Calu3 (cell line): Measurements from ENCODE around the gene TNIK. TPM values are rescaled to one million over a fixed set of nuclear protein-coding genes. Genes with fewer than 3 reads are reported as not detected.

Source experiments
- BruUV-seq: library from RNA; stranded (reverse); fragments of 400-500 nt; replicated peaks from 2 replicates; lab custom pipeline; 2021; lab: Mats Ljungman, UMichigan
- CTCF ChIA-PET: fragments of 300-600 bp; sonication (Branson Sonifier 250); formaldehyde crosslinking; loops from one replicate; lab custom pipeline; 2022; ENCODE audit warnings: antibody characterized with exemption; lab: Charles Lee
- DNase-seq: peaks from one replicate; pipeline ENCODE4 v3.0.0; 2022
- H3K27ac Mint-ChIP-seq: one replicate; pipeline ENCODE4 v1.8.0; 2022; ENCODE audit warnings: mixed read lengths; ENCODE audit not compliant: unreplicated experiment
- H3K27me3 Mint-ChIP-seq: one replicate; pipeline ENCODE4 v1.8.0; 2022; ENCODE audit warnings: mixed read lengths; ENCODE audit not compliant: unreplicated experiment
- H3K36me3 Mint-ChIP-seq: one replicate; pipeline ENCODE4 v1.8.0; 2022; ENCODE audit warnings: mild to moderate bottlenecking, moderate library complexity, mixed read lengths; ENCODE audit not compliant: insufficient read depth, unreplicated experiment
- H3K4me1 Mint-ChIP-seq: one replicate; pipeline ENCODE4 v1.8.0; 2022; ENCODE audit warnings: mild to moderate bottlenecking, low read depth, mixed read lengths; ENCODE audit not compliant: unreplicated experiment
- H3K4me3 Mint-ChIP-seq: one replicate; pipeline ENCODE4 v1.8.0; 2022; ENCODE audit warnings: mild to moderate bottlenecking, low read depth, moderate library complexity, mixed read lengths; ENCODE audit not compliant: unreplicated experiment
- H3K9me3 Mint-ChIP-seq: one replicate; pipeline ENCODE4 v1.8.0; 2022; ENCODE audit warnings: low read depth, mixed read lengths; ENCODE audit not compliant: unreplicated experiment
- intact Hi-C: fragments of 100-400 bp; cut with micrococcal nuclease; formaldehyde crosslinking; loops from one replicate; pipeline ENCODE4 v1.10.0; 2022; ENCODE audit not compliant: unreplicated experiment
- total RNA-seq: library from RNA; stranded (reverse); gene quantifications from 2 replicates; pipeline ENCODE4 v1.2.3, GENCODE V29; 2022
- TF ChIP-seq, protein P1 (sequence below): fragments of 200-600 bp; IDR thresholded peaks from one replicate; pipeline ENCODE4 v1.8.0; 2022; ENCODE audit warnings: antibody characterized with exemption; ENCODE audit not compliant: unreplicated experiment

Gene TNIK
- total RNA-seq, 1 experiment from 2014 or later: 19.7 TPM

DNA sequence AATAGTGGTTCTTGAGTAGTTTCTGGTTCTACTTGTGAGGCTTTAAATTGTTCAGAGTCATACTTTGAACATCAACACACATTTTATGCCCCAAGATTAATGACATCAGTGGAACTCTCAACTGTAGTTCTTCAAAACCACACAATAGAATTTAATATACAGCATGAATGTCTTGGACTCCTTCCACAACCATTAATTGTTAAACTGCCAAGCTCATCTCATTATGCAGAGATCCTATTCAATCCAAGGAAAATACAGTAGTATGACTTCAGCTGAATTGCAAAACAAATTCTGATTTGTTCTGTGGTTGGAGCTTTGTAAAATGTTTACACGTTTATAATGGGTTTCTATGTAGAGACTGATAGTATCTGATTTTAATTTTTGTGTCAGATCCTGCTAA lies 234.5 kb downstream of the TNIK start:
- peaks cover 2% of the 10 kb centered on the region for H3K9me3 Mint-ChIP-seq
- DNase-seq: no peak
- H3K27me3 Mint-ChIP-seq: no peaks in the 10 kb centered on the region
- H3K4me3 Mint-ChIP-seq: no peak overlapping the region
- intact Hi-C loops: no loop called here
- H3K36me3 Mint-ChIP-seq: no peaks in the 10 kb centered on the region
- no TSS peak for BruUV-seq
- peaks cover 8% of the 10 kb centered on the region for H3K4me1 Mint-ChIP-seq
- TF ChIP-seq, protein P1, sequence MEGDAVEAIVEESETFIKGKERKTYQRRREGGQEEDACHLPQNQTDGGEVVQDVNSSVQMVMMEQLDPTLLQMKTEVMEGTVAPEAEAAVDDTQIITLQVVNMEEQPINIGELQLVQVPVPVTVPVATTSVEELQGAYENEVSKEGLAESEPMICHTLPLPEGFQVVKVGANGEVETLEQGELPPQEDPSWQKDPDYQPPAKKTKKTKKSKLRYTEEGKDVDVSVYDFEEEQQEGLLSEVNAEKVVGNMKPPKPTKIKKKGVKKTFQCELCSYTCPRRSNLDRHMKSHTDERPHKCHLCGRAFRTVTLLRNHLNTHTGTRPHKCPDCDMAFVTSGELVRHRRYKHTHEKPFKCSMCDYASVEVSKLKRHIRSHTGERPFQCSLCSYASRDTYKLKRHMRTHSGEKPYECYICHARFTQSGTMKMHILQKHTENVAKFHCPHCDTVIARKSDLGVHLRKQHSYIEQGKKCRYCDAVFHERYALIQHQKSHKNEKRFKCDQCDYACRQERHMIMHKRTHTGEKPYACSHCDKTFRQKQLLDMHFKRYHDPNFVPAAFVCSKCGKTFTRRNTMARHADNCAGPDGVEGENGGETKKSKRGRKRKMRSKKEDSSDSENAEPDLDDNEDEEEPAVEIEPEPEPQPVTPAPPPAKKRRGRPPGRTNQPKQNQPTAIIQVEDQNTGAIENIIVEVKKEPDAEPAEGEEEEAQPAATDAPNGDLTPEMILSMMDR: no peak
- CTCF ChIA-PET: interaction anchor here (0.9 kb wide), 1 partner anchor 19 kb away, joined by 3 read pairs; no protein-coding TSS in a partner anchor
- no peak overlapping the region for H3K27ac Mint-ChIP-seq

- intact Hi-C loops: no loop called here
- BruUV-seq: no TSS peak
- Mint-ChIP-seq H3K36me3 (no peaks in the 10 kb centered on the region), H3K4me1 (peaks cover 8% of the 10 kb centered on the region), H3K4me3 (no peak overlapping the region), H3K27ac (no peak overlapping the region), H3K9me3 (peaks cover 2% of the 10 kb centered on the region), H3K27me3 (no peaks in the 10 kb centered on the region)
- no peak for DNase-seq
- TF ChIP-seq, protein P1: no peak
- CTCF ChIA-PET: interaction anchor here (0.9 kb wide), 1 partner anchor 19 kb away, joined by 3 read pairs; no protein-coding TSS in a partner anchor
These were observed 235.0 kb downstream of the TNIK start for GRCh38 chr3:171225165-171225564.

GRCh38 chr3:171223396-171223795 lies 236.8 kb downstream of the TNIK start:
- CTCF ChIA-PET: interaction anchor here (0.6 kb wide), 1 partner anchor 17 kb away, joined by 3 read pairs; no protein-coding TSS in a partner anchor
- Mint-ChIP-seq H3K4me3 (no peak overlapping the region), H3K27ac (no peak overlapping the region), H3K27me3 (no peaks in the 10 kb centered on the region), H3K9me3 (peaks cover 2% of the 10 kb centered on the region), H3K4me1 (peaks cover 8% of the 10 kb centered on the region), H3K36me3 (no peaks in the 10 kb centered on the region)
- intact Hi-C loops: no loop called here
- no peak for DNase-seq
- TF ChIP-seq, protein P1: no peak
- no TSS peak for BruUV-seq

- no TSS peak for BruUV-seq
- no peak for DNase-seq
- intact Hi-C loops: no loop called here
- TF ChIP-seq, protein P1: no peak
- CTCF ChIA-PET: interaction anchor here (0.6 kb wide), 1 partner anchor 17 kb away, joined by 3 read pairs; no protein-coding TSS in a partner anchor
- H3K36me3 Mint-ChIP-seq: no peaks in the 10 kb centered on the region
- H3K27me3 Mint-ChIP-seq: no peaks in the 10 kb centered on the region
- peaks cover 2% of the 10 kb centered on the region for H3K9me3 Mint-ChIP-seq
- no peak overlapping the region for H3K4me3 Mint-ChIP-seq
- H3K27ac Mint-ChIP-seq: no peak overlapping the region
- peaks cover 8% of the 10 kb centered on the region for H3K4me1 Mint-ChIP-seq
These were observed 237.2 kb downstream of the TNIK start for GRCh38 chr3:171222995-171223394.
